GM15510 (cell line): Measurements from ENCODE around the gene LCLAT1.

Experiments
- POLR2A ChIP-seq: IDR thresholded peaks from 3 replicates; pipeline ENCODE4 v1.6.1; 2011; ENCODE audit warnings: borderline replicate concordance; ENCODE audit not compliant: insufficient read length; ENCODE audit errors: extremely low read depth

The LCLAT1 gene

GRCh38 chr2:30684516-30684915 lies 237.5 kb downstream of the LCLAT1 start:
- no peak for TF ChIP-seq POLR2A

GRCh38 chr2:30684996-30685395 lies 237.9 kb downstream of the LCLAT1 start:
- no peak for TF ChIP-seq POLR2A

GRCh38 chr2:30686000-30686399 lies 239.0 kb downstream of the LCLAT1 start:
- TF ChIP-seq POLR2A = no peak

- TF ChIP-seq POLR2A = no peak
Observed at GRCh38 chr2:30686669-30687068, 239.6 kb downstream of the LCLAT1 start.

- no peak for TF ChIP-seq POLR2A
Observed at GRCh38 chr2:30688956-30689401, 241.9 kb downstream of the LCLAT1 start.

GRCh38 chr2:30689496-30690125 lies 242.6 kb downstream of the LCLAT1 start:
- TF ChIP-seq POLR2A = no peak

GRCh38 chr2:30690126-30690561 lies 243.1 kb downstream of the LCLAT1 start:
- TF ChIP-seq POLR2A = no peak

- TF ChIP-seq POLR2A = no peak
Observed at GRCh38 chr2:30691091-30691947, 244.3 kb downstream of the LCLAT1 start.

GRCh38 chr2:30691948-30692828 lies 245.1 kb downstream of the LCLAT1 start:
- no peak for TF ChIP-seq POLR2A

GRCh38 chr2:30692829-30693275 lies 245.8 kb downstream of the LCLAT1 start:
- TF ChIP-seq POLR2A = no peak
